Measurements from ENCODE around the gene SUPT5H.

SUPT5H gene

DNA sequence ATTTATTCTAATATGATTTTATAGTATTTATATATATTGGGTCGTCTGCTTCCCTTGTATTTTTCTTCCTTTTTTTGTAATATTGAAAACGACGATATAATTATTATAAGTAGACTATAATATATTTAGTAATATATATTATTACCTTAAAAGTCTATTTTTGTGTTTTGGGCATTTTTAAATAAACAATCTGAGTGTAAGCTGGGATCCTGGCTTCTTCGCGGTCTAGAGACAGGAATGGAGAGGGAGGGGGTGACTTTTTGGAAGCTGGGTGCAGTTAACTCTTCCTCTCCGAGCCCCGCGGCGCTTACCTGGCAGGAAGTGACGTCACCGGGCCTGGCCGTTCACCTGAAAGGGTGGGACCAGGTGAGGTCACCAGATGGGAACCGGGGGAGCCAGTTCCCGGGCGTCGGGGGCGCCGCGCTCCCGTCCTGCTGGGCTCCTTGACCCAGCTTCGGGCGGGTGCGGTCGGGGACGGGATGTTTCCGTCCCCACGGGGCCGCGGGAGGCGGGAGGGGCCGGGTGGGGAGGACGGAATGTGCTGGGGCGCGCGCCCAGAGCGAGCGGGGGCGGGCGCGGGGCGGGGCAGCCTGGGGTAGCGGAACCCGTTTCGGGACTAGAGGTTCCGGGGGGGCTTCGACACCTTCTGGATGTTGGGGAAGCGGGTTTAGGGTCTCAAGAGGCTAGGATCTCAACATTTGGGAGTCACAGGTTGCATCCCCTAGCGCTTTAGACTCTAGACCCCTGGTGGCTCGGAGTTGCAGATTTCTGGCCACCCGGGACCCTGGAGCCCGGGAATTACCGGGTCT lies 36.0 kb upstream of the SUPT5H start:
- DNase-seq = peak; percentile 76

DNA sequence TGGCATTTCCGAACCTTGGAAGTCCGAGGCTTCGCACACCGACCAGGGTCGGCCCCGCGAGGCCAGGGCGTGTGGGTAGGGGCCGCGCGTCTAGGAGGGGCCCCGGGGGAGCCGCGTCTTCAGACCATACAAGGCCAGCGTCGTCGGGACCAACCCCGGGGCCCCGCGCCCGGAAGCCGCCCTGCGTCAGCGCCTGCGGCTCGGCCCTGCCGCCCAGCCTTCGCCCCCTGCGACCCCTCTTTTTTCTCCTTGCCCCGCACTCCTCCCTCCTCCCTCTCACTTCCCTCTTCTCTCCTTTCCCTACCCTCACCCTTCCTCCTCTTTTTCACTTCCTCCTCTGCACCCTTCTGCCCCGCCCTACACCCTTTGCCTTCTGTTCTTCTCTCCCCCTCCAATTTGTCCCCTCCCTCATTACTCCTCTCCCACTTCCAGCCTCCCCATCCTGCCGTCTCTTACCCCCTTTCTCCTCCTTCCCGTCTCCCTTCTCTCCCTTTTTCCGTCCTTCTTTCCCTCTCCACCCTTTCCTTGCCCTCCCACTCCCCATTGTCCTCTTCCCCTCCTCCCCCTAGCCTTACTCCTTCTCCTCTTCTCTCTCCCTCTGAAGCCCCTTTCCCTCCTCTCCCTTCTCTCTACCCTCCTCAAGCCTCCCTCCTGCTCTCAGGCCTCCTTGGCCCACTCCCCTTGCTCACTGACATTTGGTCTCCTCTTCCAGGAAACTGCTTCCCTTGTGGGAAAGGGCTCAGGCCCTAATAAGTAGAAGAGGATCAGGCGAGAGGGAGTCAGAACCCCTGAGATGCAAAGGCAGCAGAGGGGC lies 35.2 kb upstream of the SUPT5H start:
- peak; percentile 60 for DNase-seq

DNA sequence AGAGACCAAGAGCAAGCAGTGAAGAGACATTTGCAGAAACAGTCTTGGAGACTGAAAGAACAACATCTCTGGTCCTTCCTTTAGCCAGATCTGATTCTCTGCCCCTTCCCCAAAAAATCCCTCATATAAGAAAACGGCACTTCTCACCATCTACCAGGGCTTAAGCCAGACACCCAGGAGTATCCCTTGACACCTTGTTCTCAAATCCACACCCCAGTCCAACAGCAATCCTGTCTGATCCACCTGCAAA lies 34.6 kb upstream of the SUPT5H start:
- no peak for DNase-seq

DNA sequence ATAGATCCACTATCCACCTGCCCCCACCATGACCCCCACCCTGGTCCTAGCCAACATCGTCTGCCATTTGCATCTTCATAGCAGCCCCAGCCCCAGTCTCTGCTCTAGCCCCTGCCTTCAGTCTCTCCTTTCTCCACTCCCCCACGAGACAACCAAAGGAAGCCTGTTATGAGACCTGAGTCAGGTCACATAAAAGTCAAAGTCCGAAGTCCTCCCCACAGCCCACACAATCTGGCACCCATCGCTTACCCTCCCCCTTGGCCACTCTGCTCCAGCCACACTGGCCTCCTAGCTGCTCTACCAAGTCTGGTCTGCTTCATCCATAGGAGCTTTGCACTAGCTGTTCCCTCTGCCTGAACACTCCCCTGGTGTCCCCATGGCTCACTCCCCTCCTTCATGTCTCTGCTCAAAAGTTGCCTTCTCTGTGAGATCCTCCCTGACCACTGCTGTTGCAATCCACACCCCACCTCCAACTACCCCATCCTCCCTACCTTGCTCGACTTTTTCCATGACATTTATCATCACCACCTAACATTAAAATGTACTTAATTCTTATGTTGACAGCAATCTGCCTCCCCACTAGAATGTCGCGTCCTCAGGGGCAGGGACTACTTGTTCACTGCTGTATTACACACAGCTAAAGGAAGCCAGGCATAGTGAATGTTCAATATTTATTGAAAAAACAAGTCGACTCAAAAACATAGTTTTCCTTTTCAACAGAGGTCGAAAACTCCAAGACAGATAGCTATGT lies 34.1 kb upstream of the SUPT5H start:
- no peak for DNase-seq

DNA sequence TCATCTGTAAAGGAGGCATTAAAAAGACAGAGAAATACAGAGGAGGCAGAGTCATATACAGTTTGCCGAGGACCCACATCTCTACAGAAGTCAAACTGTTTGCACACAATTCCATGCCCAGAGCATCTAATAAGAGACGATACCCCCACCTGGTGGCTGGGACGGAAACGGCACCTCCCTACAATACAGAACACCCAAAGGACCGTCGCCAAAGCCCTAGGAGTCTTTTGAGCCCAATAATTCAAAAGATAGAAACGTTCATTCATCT lies 33.6 kb upstream of the SUPT5H start:
- DNase-seq = peak; percentile 91

DNA sequence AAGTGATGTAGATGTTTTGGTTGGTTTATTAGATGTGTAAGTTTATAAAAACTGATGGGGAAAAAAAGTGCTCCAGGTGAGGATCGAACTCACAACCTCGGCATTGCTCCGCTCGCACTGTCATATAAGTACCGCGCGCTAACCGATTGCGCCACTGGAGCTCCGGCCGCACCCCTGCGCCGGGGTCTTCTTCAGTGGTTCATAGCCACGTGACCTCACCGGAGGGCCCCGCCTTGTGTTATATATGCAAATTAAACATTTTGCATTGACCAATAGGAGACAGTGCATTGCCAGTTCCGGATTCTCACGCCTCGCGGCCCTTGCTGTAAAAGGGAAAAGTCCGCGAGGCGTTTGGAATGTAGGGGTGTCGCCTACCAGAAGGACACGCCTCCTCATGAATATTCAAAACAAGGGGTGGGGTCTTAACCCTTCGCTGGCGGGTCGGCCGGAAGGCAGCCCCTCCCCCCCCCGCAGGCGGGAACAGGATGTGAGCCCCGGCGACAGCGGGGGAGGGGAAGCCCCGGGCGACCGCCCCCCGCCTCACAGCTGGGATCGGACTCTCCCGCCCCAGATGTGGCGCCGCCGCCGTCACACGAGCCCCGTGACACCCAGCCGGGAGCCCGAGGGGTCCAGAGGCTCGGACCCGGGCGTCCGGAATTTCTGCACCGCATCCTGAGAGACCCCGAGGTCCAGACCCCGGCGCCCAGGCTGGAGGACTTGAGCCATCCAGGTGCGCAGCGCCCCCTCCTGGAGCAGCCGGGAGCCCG lies 33.1 kb upstream of the SUPT5H start, which contains the start of gene PLEKHG2:
TSS of gene PLEKHG2 (plus strand) at position 570 of the 767 bp plus-strand sequence. CDS start 1,418 bp downstream, outside the sequence.
- peak; percentile 91 for DNase-seq

DNA sequence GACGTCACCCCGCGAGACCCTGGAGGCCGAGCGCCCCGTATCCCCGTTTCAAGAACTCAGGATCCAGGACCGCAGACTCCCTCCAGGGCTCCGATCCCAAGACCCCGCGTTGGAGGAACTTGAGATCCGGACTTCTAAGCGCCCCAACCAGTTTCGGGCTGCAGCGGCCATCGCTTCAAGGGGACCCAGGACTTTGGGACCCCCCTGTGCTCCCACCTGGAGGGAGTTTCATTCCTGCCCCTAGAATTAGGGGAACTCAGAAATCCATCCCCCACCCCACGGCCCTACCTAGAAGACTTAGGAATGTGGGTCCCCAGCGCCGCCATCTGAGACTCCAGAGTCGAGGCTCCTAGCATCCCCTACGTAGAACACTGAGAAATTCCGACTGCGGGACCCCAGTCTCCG lies 32.5 kb upstream of the SUPT5H start:
- no peak for DNase-seq

DNA sequence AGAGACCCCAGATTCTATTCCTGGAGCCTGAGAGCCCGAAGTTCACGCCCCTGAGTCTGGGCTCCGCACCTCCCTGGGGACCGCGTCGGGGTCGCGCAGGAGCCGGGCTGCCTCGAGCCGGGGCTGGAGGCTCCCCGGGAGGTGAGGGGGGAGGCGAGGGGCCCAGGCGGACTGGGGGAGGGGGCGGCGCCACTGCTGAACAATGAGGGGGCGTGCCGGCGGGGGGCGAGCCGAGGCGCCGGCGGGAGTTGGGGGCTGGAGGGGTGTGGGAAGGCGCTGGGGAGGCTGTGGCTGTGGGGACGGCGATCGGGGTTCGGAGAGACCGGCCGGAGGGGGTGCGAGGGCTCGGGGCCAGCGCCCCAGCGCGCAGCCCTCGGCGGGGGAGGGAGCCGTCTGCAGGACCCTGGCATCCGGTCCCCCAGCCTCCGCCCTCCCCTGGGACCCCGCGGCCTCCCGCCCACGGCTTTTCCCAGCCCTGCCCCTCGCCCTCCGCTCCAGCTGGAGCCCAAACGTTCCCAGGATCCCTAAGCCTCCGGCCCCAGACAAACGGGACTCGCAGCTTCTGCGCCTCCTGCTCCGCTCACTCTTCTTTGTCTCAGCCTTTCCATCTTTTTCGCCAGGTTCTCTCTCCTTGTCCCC lies 32.0 kb upstream of the SUPT5H start:
- no peak for DNase-seq

DNA sequence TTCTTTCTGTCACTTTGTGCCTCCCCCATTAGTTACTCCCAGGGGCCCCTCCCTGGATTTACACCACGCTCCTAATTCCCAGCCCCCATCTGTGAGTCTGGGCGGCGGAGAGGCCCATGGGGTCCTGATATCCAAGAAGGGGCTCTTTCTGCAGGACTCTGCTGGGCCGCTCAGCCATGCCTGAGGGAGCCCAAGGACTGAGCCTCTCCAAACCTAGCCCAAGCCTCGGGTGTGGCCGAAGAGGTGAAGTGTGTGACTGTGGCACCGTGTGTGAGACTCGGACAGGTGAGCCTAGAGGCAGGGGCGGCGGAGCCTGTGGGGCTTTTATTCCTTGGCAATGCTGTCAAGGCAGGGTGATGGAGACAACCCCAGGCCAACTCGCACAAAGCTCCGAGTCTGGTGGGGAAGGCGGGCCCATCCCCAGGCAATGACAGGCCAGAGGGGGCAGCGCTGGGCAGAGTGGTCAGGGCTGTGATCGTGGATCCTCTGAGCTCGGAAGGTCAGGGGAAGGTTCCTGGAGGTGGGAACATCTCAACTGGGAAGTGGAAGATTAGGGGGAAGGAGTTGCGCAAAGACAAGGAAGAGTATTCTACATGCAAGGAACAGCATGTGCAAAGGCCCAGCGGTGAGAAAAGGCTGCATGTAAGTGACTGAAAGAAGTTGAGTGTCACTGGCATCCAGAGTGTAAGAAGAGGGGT lies 31.3 kb upstream of the SUPT5H start:
- DNase-seq = no peak

DNA sequence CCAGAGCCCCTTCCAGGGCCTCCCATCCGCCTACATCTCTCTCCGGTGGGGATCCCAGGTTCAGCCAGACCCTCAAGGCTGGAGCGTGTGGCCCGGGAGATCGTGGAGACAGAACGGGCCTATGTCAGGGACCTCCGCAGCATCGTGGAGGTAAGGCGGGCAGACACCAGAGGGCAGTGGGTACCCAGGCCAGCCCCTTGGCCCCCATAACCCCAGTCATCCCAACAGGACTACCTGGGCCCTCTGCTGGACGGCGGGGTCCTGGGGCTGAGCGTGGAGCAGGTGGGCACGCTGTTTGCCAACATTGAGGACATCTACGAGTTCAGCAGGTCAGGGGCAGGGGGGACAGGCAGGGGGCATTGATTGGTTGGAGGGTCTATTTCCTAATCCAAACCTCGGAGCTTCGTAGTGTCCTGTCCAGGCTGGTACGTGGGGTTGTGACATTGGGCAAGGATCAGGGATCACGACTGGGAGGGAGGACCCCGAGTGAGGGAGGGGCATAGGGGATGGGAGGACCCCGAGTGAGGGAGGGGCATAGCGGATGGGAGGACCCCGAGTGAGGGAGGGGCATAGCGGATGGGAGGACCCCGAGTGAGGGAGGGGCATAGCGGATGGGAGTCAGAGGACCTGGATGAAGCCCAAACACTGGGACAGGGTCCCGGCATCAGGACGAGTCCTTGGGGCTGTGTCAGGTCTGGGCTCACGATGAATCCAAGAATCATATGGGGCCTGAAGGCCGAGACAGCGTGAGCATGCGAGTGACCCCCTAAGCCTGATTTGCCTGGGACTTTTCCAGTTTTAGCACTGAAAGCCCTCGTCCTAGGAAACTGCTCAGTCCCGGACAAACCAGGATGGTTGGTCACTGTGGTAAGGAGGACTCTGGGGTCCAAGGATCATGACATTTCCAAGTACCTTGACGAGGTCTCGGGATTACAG lies 30.0 kb upstream of the SUPT5H start:
- DNase-seq = no peak

DNA sequence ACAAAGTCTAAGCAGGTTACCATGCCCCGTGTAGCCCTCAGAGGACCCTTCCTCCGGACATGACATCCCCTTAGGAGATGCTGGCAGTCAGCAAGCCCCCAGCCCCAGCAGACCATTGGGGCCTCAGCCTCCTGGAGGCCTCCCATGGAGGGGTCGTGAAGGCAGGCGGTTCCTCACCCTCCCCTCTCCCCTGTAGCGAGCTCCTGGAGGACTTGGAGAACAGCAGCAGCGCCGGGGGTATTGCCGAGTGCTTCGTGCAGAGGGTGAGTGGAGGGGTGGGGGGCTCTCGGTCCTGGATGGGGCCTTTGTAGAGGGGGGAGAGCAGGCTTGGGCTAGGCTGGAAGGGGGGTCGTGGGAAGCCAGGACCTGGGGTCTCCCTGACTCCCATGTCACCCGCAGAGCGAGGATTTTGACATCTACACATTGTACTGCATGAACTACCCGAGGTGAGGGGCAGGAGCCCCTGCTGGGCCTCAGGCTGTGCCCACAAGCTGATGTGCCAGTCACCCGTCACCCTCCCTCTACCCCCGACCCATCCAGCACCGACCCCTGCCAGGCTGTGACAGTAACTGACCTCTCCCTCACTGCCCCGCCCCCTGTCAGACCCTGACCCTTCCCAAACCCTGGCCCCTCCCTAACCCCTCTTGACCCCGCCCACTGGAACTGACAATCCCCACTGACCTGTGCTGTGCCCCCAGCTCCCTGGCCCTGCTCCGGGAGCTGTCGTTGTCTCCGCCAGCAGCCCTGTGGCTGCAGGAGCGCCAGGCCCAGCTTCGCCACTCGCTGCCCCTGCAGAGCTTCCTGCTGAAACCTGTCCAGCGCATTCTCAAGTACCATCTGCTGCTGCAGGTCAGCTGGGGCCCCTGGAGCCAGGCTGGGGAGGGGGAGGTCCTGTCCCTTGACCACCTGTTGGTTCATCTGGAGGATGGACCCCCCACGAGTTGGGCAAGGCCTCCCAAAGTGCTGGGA lies 28.9 kb upstream of the SUPT5H start:
- no peak for DNase-seq

DNA sequence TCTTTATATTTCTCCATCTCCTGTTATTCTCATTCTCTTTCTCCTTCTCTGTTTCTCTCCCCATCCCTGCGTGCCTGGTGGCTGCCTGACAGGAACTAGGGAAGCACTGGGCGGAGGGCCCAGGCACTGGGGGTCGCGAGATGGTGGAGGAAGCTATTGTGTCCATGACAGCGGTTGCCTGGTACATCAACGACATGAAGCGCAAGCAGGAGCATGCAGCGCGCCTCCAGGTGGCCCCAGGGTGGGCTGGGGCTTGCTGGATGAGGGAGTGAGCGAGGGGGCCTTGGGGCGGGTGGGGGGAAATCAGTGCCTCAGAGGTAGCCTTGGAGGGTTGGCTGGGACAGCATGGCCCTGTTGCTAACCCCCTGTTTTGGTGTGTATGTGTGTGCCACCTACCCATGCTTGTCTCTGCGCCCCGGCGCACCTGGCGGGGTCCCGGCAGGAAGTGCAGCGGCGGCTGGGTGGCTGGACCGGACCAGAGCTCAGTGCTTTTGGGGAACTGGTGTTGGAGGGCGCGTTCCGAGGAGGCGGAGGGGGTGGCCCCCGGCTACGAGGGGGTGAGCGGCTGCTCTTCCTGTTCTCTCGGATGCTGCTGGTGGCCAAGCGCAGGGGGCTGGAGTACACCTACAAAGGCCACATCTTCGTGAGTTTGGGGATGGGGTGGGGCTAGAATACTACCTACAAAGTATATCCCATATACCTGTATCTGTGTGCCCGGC lies 27.8 kb upstream of the SUPT5H start:
- DNase-seq = no peak

DNA sequence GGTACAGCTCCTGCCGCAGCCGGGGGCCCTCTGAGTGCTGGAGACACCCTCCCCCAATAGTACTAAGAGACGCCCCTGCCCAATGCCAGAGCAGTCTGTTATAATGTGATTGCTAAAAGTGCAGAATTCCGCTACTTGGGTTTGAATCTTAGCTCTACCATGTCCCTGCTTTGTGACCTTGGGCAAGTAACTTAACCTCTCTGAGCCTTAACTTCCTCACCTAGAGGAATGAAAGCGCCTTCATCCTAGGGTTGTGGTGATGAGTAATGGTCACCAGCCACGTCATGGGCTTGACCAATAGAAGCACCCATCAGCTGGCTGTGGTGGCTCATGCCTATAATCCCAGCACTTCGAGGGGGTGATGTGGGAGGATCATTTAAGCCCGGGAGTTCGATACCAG lies 26.4 kb upstream of the SUPT5H start:
- DNase-seq = no peak

DNA sequence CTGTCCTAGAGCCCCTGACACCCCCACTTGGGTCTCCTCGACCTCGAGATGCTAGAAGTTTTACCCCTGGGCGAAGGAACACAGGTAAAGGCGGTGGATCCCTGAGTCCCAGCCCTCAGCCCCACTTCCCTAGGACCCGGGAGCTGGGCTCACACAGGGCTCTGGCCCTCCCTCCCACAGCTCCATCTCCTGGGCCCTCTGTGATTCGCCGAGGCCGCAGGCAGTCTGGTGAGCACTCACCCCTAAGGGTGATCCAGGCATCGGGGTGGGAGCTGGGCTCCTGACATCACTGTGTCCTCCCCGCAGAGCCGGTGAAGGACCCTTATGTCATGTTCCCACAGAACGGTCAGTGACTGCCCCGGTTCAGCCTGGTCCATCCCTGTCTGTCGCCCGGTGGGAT lies 24.6 kb upstream of the SUPT5H start:
- no peak for DNase-seq

DNA sequence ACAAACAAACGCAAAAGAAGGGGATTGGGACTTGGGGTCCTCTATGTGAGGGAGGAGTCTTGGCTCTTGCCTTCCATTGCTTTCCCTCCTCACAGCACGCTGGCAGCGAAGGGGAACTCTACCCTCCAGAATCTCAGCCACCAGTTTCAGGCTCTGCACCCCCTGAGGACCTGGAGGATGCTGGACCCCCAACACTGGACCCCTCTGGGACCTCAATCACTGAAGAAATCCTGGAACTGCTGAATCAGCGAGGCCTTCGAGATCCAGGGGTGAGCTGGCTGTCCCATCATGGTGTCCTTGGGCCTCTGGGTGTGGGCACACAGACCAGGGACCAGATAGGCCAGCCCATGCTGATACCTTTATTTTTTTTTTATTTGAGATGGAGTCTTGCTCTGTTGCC lies 23.4 kb upstream of the SUPT5H start:
- DNase-seq = no peak

DNA sequence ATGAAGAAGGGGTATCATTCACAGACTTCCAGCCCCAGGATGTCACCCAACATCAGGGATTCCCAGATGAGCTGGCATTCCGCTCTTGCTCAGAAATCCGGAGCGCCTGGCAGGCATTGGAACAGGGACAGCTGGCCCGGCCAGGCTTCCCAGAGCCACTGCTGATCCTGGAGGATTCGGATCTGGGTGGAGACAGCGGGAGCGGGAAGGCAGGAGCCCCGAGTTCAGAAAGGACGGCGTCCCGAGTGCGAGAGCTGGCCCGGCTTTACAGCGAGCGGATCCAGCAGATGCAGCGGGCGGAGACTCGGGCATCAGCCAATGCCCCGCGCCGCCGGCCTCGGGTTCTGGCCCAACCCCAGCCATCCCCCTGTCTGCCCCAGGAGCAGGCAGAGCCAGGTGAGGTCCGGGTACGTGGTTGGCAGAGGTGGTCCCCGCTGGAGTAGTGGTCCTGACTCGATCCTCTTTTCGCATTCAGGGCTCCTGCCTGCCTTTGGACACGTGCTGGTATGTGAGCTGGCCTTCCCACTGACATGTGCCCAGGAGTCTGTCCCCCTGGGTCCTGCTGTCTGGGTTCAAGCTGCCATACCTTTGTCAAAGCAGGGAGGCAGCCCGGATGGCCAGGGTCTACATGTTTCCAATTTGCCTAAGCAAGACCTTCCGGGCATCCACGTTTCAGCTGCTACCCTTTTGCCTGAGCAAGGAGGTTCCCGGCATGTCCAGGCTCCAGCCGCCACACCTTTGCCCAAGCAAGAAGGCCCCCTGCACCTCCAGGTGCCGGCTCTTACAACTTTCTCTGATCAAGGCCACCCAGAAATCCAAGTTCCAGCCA lies 21.9 kb upstream of the SUPT5H start:
- no peak for DNase-seq

DNA sequence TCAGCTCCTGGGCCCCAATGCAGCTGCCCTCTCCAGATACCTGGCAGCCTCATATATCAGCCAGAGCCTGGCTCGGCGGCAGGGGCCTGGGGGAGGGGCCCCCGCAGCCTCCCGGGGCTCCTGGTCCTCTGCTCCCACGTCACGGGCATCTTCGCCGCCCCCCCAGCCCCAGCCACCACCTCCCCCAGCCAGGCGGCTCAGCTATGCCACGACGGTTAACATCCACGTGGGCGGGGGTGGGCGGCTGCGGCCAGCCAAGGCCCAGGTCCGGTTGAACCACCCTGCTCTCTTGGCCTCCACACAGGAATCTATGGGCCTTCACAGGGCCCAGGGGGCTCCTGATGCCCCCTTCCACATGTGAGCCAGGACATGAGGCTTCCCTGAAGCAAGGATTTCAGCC lies 20.4 kb upstream of the SUPT5H start:
- DNase-seq = no peak

DNA sequence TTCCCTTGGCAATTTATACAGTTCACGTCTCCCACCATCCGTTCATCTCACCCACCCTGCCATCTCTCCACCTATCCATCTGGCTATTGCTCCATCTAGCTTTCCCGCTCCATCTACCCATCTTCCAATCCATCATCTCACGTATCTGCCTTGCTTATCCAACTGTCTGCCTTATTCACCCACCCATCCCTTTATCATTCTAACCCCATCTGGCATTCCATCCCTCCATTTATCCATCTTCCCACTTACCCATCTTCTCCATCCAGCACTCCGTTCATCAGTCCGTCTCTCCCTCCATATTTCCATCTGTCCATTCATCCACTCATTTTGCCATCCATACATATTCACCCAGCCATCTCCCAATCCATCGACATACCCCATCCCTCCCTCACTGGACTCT lies 19.6 kb upstream of the SUPT5H start:
- no peak for DNase-seq
